Activated CD4-positive, alpha-beta T cell treated with anti-CD3 and anti-CD28 coated beads, Interleukin-2, amount 50 U/mL, for 4 hours (primary cell): ENCODE measurements around the gene BAIAP2.
"Not testable (repeated sequence)": the region's sequence is repeated elsewhere in the genome, so short reads cannot be mapped to it uniquely, and the experiment has no call there.

Experiments used
- DNase-seq, 2 experiments: peaks; one replicate each; pipeline ENCODE4 v3.0.0-alpha.2; 2020

Gene BAIAP2

DNA sequence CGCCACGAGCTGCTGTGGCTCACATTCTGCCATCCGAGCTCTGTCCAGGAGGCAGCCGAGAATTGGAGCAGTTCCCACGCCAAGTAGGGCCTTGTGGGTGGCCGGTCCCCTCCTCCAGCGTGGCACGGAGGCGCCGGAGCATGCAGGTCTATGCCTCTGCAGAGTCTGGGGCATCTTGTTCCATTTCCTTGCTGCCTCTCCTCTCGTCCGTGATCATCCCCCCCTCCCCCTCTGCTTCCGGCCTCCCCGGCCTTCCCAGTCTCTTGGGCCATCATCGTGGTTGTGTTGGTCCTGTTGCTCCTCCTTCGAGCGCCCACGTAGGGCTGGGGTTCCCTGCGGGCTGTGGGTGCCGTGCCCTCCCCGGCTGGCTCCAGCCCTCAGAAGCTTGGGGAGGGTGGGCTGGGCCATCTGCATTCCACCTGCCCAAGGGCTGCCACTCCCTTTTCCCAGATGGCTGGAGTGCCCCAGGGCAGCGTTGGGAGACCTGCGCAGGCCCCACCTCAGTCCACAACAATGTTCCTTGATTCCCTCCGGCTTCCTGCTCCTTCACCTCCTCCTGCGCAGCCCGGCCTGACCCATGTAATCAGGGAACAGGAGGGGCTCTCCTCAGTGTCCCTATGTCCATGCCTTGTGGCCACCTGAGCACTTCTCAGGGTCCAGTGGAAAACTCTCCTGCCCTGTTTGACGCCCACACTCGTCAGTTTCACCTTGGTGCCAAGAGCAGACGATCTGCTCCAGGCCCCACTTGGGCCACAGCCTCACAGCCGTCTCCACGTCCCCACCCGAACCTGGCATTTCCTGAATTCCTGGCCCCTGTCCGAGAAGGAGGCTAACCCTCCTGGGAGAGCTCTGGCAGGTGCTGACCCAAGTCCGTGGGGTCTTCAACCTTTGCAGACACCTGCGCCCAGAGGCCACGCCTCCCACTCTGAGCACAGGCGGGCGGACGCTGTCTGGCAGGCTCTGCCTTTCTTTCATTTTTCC lies 37.1 kb downstream of the BAIAP2 start:
- no peak for DNase-seq

DNA sequence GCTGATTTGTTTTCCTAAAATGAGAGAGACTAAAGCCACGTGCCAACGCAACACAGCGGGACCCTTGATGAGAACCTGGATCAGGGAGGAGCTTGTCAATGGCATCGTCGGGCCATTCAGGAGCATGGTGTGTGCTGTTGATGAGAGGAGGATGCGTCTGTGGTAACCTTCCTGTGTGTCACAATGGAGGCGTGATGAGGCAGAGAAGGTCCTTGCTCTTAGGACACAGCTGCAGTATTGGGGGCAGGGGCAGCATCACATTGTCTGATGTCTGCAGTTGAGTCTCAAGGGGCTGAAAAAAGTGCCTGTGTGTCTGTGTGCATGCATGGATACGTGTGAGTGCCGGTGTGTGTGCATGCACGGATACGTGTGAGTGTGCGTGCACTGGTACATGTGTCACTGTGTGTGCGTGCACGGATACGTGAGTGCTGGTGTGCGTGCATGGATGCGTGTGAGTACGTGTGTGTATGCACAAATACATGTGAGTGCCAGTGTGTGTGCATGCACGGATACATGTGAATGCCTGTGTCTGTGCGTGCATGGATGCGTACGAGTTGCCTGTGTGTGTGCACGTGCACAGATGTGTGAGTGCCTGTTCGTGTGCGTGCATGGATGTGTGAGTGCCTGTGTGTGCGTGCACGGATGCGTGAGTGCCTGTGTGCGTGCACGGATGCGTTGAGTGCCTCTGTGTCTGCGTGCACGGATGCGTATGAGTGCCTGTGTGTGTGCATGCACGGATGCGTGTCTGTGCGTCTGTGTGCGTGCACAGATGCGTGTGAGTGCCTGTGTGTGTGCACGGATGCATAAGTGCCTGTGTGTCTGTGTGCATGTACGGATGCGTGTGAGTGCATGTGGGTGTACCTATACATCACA lies 39.3 kb downstream of the BAIAP2 start:
- DNase-seq, result no peak

DNA sequence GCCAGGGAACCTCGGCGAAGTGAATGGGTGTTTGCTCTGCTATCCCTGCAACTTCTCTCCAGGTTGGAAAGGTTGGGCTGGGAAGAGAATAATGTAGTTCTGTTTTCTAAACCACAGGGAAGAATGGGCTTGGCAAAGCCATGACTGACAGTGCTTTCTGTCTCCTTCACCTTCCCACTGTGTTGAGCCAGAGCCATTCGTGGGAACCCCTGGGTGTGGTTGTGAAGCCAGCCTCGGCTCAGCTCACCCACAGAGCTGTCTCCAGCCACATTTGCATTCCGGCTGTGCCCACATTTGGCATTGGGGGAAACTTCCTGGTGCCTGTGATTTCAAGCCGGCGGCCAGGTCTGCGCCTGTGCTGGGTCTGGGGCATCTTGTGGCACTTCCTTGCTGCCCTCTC lies 39.9 kb downstream of the BAIAP2 start:
- no peak for DNase-seq

DNA sequence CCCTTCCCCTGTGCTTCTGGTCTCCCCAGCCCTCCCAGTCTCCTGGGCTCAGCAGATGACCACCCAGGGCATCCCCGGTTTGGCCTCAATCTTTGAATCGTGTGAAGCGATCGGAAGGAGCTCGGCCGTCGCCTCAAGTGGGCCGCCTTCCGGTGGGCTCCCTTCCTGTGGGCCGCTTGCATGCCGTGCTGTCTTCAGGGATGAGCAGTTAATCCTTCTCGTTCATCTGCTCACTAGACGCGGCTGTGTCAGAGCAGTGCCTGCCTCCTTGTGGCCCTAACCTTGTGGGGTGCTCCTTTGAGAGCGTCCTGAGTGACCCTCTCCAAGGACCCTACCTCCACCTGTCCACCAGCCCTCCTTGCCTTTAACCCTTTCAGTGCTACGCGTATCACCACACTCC lies 40.4 kb downstream of the BAIAP2 start:
- DNase-seq, result no peak

DNA sequence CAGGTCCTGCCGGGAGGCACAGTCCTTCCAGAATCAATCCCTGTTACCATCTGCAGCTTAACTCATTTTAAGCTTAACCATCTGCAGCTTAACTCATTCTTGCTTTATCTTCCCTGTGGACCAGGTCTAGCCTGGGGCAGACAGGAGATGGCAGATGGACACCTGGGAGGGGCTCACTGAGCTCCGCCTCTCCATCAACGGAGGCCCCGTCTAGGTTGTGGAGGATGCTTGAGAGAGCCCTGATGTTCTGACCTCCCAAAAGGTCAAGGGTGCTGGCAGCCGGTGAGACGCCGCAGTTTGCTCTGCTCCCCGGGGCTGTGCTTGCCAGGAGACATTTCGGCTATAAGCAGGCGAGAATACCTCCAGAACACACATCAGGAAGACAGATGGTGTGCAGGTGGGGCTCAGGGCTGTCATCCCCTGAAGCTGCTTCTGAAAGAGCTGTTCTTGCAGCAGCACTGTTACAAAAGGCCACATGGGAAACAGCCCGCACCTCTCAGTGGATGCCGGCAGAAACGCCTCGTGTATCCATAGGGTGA lies 41.3 kb downstream of the BAIAP2 start:
- DNase-seq, result no peak

DNA sequence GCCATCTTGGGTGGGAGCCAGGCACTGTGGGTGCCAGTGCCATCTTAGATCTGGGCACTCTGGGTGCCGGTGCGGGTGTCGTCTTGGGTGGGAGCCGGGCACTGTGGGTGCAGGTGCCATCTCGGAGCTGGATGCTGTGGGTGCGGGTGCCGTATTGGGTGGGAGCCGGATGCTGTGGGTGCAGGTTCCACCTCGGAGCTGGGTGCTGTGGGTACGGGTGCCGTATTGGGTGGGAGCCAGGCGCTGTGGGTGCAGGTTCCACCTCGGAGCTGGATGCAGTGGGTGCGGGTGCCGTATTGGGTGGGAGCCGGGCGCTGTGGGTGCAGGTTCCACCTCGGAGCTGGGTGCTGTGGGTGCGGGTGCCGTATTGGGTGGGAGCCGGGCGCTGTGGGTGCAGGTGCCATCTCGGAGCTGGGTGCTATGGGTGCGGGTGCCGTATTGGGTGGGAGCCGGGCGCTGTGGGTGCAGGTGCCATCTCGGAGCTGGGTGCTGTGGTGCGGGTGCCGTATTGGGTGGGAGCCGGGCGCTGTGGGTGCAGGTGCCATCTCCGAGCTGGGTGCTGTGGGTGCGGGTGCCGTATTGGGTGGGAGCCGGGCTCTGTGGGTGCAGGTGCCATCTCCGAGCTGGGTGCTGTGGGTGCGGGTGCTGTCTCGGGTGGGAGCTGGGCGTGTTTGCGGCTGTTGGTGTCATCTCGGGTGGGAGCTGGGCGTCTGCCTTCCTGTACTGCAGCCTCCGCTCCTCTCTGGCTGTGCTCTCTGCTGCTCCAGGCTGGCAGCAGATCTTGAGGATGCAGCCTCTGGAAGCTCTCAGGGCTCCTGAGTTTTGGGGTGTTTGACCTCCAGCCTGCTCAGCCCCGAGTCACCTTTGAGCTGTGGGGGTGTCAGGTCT lies 43.3 kb downstream of the BAIAP2 start:
- DNase-seq, result not testable (repeated sequence)

DNA sequence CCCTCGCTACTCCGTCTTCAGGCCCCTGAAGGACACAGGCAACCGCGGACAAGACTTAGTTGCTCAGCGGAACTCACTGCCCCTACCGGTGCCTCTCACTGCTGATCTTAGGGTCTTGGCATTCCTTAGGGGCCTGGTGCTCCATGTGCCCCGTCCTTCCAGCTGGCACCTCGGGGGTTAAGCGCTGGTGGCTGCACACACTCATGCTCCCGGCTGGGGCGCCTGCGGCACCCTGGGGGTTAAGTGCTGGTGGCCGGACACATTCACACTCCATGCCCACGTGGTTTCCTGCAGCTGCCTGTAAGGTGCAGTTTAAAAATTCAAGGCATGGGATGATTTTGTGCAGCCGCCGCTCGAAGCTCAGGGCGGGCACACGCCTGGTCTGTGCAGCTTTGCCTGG lies 45.1 kb downstream of the BAIAP2 start:
- no peak for DNase-seq

DNA sequence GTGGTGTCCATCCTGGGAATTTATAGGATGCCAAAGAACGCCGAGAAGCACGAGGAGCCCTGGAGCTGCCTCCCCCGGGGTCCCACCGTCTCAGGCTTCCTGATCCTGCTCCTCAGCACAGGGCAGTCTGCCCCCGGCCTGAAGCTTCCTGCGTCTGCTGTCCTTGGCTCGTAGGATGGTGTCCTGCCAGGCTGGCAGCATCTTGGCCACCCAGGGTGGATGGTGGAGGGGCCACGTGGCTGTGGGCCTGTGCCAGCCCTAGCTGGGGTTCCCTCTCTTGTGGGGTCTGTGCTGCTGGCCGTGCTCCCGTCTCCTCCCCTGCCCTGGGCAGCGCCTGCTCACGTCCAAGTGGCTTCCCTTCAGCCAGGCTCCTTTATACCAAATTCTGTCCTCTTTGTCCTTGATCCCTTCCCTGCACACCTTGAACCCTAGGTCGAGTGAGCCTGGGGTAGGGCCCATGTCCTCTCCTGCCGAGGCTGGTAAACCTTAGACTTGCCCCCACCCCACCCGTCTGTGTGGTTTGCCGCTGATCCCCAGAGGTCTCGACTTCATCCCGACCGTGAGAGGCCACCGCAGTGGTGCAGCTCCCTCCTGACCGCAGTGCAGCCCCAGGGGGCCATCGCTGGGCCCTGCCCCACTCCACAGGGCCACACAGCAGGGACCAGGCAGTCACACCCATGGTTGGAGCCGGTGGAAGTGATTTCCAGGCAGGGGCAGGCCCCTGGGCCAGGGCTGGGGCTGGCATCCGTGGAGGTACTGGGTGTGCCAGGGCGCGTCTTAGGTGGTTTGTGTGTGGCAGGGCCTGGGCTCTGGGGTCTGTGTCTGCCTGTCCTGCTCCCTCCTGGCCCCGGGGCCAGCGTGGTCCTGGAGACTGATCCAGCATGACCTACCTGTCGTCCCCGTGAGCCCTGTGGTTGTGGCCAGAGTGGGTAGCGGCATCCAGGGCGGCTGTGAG lies 46.5 kb downstream of the BAIAP2 start:
- no peak for DNase-seq

DNA sequence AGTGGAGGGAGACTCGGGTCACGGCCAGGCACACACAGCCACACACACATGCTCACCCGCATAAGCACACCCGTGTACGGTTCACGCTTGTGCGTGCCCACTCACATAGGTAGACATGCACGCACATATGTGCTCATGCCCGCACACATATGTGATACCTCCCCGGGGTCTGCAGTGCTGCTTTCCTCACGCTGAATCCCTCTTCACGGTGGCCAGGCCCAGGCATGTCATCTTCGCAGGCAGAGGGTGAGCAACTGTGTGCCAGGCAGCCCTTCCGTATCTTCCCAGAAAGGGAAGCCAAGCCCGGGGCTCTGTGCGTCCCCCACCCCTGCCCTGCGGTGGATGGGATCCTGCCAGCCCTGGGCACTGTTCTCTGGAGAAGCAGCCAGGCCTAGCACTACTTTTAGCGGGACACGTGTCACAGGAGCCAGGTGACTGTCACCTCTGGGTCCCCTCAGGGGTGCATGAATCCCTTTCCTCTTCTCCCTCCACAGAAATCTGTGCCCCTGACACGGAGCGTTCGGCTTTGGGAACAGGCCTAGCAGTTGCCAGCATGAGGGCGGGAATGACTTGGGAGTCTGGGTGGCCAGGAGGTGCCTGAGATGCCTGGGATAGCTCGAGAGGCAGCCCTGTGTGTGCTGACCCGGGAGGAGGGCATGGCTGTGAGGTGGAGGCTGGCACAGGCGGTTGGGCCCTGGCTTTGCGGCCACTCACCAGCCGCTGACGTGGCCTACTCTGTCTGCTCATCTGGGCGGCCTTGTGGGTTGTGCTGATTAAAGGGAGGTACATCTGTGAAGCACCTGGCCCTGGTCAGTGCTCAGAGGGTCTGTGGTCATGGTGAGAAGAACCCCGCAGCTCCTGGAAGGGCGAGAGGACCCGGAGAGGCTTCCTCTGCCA lies 47.5 kb downstream of the BAIAP2 start:
- DNase-seq, result no peak

DNA sequence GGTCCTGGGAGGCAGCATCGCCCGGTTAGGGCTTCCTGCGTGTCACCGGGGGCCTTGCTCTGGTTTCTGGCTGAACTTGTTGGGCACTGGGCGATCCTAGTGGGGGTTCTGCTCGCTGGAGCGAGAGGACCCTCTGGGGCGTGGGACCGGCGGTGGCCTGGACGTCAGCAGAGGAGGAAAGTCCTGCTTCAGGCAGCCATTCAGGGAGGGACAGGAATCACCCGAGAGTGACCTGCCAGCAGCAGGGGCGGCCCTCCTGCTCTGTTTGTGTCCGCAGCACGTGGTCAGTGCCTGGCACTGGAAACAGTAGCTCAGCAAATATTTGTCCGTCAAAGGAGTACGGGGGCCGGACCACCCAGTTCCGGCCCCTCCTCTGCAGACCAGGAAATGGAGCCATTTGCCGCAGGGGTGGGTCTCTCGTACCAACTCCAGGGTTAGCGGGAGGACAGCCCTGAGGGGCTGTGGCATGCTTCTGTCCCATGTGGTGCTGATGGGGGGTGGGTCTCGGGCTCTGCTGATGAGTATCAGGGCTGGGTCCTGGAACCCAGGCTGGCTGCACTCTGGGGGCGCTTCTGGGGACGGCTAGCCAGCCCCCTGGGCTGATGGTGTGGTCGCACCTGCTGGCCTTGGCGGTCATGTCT lies 48.3 kb downstream of the BAIAP2 start:
- DNase-seq, result no peak

DNA sequence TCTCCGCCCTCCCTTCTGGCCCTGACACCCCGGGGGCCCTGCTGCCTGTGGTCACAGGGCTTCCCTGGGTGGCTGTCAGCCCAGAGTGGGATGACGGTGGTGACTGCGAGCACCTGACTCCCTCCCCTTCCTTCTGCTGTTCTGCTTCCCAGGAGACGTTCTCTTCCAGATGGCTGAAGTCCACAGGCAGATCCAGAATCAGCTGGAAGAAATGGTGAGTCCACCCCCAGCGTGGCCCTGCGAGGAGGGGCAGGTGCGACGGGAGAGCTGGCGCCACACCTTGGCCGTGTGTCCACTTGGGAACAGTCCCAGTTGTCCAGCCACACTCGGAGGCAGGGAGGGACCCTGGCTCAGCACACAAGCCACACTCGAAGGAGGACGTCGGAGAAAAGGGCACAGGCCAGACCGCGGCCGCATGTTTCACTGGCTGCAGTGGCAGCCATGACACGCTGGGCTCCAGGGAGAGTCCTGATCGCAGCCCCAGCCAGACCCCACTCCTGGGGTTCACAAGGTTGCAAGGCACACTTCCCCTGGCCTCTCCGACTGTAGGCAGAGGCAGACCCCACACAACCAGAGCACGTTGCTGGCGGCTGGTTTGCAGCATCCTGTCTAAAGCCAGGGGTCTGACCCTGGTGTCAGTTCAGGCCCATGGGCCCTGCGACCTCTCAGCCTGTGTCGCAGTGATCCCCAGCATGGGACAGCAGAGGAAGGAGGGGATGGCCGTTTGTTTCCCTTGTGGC lies 49.9 kb downstream of the BAIAP2 start:
- no peak for DNase-seq

DNA sequence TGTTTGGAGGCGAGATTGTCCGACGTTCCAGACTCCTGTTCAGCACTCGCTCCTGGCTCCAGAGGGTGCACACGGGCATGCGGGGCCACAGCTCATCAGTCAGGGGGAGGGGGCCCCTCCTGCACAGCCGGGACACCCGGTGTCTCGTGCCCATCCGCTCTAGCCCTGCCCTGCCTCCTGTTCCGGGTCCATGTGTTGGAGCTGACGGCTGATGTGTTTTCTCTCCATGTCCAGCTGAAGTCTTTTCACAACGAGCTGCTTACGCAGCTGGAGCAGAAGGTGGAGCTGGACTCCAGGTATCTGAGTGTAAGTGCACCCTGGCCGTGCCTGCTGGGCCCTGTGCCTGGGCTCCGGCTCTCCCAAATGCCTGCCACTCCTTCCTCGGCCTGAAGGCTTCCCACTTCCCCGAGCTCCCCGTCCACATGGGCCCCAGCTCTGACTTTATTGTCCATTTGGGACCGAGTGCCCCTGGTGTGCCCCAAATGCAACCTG lies 50.5 kb downstream of the BAIAP2 start:
- DNase-seq, result no peak

DNA sequence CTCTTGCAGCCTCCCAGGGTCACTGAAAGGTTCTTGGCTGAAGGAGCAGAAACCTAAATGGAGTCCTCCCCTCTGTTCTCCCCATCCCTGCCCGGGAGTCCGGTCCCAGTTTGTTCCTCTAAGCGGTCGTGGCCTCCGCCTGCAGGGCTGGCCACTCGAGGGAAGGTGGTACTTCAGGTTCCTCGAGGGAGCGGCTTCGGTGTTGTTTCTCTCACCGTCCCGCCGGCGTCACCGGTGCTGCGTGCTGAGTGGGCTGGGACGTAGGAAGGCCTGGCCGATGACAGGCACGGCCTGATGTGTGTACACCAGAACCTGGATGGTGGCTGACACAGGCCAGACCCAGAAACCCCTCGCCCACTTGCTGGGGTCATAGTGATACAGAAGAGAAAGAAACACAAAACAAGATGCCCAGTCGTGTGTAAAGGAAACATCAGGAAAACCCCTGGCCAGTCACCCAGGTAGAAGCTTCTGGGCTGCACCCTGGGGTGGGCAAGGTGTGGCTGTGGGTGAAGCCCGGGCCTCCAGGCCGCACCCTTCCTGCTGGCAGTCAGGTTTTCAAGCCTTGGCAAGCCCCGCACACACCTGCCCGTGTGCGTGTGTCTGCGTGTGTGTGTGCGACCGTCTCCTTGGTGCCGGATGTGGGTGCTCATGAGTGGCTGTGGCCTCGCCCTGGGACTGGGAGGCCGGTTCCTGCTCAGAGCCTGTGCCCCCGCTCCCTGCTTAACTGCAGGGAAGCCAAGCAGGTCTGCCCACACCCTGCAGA lies 52.0 kb downstream of the BAIAP2 start:
- no peak for DNase-seq

DNA sequence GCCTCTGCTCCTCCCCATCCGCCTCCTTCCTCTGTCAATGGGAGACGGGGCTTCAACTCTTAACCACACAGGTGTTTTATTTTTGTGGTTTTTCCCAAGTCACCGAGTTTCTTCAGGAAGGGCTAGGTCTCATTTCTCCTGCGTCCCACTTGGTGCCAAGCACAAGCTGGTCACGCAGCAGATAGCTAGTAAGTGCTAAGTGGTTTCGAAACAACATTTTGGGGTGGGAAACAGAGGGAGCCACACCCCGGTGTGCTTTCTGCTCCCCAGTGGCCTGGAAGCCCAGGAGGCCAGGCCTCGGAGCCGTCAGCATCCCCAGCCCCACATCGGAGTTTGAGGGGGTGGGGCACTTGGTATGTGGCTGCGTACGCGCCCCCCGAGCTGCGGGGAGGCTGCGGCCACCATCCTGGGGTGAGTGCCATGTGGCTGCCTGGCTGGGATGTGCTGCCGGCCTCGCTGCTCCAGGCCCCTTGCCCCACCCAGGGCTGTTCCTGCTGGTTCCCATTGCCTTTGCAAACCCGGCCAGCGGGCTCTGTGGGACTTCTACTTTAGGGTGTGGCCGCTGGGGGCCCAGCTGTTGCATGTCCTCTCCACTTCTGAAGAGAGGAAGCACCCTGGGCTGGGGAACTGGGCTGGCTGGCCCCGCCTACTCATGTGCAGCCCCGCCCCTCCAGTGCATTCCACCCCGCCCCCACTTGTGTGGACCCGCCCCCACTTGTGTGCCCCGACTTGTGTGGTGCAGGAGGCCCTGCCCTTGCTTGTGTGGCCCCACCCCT lies 55.6 kb downstream of the BAIAP2 start:
- no peak for DNase-seq

DNA sequence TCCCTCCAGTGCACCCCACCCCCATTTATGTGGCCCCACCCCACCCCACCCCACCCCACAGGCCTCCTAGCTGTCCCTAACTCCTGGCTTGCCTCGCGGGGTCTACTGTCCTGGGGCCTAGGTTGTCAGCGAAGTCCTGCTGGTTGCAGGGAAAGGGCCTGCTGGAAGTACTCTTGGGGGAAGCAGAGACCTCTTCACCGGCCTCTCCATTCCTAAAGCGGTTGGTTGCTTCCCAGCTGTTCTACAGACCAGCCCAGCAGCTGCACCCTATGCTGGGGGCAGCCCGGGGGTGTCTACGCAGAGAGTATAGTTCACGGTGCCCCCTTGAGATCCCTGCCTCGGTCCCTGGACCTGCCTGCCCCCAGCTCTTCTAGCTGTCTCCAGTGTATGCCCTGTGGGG lies 56.2 kb downstream of the BAIAP2 start:
- no peak for DNase-seq

DNA sequence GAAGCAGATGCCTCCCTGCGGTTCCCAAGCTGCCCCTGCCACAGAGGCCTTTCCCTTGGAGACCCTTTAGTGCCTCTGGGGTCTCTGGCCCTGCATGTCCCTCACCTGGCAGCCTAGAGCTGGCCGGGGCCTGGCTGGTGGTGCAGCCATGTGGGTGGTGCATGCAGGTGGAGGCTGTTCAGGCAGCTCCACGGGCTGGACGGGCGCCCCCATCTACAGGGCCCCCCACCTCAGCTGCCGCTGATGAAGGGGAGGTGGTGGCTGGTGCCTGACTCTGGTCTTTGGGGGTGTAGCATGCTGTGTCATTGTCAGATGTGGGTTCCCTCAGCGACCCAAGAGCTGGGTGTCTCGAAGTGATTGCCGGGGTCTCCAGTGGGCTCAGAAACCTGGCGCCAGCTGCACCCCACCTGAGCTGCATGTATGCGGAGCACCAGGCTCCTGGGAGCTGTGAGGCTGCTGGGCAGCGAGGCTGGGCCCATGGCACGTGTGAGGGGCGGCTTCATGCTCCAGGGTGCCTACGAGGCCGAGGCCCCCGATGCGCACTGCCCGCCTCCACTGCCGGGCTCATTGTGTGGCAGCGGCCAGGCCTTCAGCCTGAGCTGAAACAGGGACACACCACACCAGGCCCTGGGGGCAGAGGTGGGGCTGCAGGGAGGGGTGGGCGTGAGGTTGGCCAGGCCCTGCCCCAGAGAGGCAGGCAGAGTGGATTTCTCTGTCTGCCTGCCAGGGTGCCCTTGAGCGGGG lies 57.0 kb downstream of the BAIAP2 start:
- DNase-seq, result no peak
